Sciatic nerve (tissue), 2 donors: Measurements from ENCODE around the gene RNASE1. TPM values are rescaled to one million over a fixed set of nuclear protein-coding genes. Genes with fewer than 3 reads are reported as not detected.

Experiments used
- ATAC-seq: fragments of 200-7000 bp; cut with Tn5 transposase; one replicate; pipeline ENCODE4 v1.9.1; 2020; ENCODE audit warnings: mild to moderate bottlenecking, moderate library complexity
- DNase-seq: peaks from one replicate; pipeline ENCODE4 v3.0.0-alpha.2; 2020; ENCODE audit warnings: low spot score
- intact Hi-C: fragments of 100-400 bp; cut with DNase I; formaldehyde crosslinking; loops from one replicate; pipeline ENCODE4 v1.14.2; 2022
- total RNA-seq: library from RNA; stranded (reverse); fragmentation: NEBNext Ultra II Directional; extraction: Animal tissue kit (Norgen Biotek cat#: 25700); gene quantifications from one replicate; pipeline ENCODE4 v1.2.1, GENCODE V29; 2021
- donor health status: DM: no; HTN: no; CAD: no.
- donor health status: DM: no; HTN: no; CAD: no.

The RNASE1 gene
- total RNA-seq, 1 donor from 2014 or later: 357 TPM

DNA sequence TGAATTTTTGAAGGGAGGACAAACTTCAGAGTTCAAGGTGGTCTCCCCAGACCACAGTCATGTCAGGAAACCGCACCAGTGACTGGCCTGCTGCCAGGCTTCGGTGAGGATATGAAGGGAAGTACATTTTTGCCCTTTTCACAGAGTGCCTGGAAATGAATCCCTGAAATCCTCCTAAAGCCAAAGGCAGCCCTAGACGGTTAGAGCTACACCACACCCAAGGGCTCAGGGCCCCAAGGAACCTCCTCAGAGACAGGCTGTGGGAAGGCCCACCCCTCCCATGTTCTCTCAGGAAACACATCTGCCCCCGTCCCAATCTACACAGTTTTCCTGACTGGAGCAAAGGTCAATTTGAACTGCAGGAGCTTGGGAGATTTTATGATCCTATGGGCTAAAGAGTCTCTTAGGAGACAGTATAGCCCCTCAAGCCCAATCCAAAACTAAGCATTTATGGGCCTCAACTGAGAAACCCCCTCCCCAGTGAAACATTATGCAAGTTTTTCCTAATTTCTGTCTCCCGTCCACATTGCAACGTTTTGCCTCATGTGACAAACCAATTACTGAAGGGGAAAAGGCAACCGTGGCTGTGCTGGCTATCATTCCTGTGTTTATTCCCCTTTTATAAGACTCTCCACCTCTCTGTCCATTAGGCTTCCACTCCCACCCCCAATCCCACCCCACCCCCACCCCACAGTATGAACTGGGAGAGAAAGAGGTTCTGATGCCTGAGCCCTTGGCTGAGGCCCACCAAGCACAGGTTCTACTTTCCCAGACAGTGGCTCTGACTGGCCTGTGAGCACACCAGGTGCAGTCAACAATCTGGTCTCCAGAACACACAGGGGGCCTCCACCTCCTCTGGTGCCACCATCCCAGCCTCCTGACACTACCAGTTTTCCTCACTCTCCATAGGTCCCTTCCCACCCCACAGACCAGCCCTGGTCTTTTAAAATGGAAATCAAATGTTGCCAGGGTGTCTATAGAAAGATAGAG, 9.6 kb upstream of the RNASE1 start:
- no peak for DNase-seq
- intact Hi-C loops: no loop called here
- ATAC-seq: peak; percentile 17

DNA sequence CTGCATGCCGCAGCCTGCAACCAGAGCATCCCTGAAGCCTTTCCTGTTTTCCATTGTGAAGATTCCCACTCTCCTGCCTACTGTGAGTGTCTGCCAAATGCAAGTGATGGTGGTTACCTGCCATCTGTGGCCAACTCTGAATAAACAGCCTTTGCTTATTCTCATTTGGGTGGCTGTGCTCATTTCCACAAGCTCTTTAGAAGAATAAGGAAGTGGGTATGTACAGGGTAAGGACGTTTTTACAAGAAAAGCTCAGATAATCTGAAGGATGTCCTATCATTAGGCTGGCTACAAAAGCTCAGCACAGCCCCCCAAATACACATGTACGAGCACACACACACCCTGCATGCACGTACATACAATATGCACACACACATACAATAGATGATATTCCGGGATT, 7.3 kb upstream of the RNASE1 start:
- ATAC-seq (no peak), DNase-seq (no peak)
- intact Hi-C loops: no loop called here

DNA sequence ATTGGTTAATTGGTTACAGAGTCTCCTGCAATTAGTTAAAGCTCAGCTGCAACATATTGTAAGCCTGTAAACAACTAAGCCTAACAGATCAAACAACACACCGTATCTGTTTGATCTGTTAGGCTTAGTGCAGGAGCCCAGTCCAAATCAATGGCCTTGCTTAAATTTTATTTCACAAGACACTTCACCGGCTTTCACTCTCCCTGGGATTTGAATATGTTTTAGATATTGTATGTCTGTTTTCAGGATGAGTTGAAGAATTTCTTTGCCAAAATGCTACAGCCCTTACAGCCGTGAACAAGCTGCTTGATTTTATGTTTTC, 5.5 kb upstream of the RNASE1 start:
- intact Hi-C loops: no loop called here
- ATAC-seq: no peak

DNA sequence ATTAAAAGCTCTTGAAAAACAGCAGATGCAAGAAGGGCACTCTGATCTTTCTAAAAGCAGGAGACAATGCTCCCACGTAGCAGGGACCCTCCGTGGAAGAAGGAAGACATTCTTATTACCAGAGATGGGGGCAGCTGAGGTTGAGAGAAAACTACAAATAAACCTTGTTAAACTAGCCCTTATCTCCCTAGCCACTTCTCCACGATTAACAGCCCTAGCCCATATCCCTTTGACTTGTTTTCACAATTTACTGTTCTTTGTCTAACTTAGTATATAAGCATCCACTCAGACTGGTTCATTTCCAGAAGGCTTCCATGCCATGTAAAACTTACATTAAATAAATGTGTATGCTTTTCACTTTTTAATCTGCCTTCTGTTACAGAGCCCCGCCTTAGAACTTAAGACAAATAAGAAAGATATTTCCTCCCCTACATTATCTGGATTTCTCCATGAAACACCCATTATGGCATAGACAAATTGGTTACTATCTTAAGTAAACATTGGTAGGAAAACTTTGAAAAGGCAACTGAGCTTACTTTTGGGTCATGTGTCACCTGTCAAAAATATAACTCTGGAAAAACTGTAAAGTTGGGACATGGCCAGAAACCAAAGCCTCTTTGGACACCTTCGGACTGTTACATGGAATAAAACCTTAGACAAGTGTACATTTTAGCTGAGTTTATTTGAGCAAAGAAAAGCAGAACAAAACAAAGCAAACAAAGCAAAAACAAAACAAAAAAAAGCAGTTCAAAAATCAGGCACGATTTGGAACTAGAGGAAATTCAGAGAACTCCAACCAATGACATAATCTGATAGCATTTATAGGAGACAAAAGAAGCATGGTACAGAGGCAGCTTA, 4.9 kb upstream of the RNASE1 start:
- no peak for DNase-seq
- ATAC-seq: no peak
- intact Hi-C loops: no loop called here

More for the DNA sequence above, 5.5 kb upstream of the RNASE1 start:
- no peak for DNase-seq

DNA sequence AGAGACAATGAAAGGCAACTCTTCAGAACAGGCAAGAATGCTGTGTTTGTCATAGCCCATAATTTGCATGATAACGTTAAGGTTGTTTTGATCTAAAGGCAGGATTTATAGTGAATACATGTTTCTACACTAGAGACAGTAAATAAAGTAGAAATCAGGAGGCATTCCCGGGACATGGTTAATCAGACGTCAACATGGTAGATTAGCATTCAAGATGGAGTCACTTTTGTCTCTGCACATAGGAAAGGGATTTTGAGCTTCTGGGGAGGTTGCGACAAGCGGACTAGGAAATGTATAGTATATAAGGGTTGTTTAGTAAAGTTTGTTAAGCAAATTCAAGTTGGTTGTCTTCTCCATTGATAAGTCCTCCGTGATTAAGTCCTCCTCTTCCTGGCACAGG, 2.8 kb upstream of the RNASE1 start:
- no peak for DNase-seq
- ATAC-seq: no peak
- intact Hi-C loops: no loop called here

DNA sequence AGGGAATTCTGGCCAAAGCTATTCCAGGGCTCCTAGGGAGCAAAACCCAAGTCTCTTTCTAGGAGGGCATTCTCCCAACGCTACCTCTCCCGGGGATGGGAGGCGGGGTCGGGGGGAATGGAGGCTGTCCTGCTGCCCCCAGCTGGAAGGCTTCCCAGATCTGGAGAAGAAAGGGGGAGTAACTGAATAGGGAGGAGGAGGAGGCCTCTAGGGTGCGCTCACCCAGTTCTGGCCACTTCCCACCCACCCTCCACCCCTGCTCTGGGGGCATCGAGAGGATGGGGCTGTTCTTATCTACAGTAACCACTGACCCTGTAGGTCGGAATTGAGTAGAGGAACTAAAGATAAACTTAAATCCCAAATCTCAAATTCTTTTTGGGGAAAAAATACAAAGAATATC, 579 bp upstream of the RNASE1 start:
- intact Hi-C loops: no loop called here
- no peak for ATAC-seq
- no peak for DNase-seq

DNA sequence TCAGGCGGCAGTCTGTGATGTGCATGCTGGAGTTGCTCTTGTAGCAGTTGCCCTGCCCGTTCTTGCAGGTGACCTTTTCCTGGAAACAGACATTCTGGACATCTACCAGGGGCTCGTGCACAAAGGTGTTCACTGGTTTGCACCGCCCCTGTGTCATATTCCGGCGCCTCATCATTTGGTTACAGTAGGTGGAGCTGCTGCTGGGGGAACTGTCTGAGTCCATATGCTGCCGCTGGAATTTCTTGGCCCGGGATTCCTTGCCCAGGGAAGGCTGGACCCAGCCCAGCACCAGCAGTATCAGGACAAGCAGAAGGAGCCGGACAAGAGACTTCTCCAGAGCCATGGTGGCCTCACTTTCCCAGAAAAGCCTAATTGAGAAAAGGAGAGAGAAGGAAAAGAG, 918 bp downstream of the RNASE1 start:
- intact Hi-C loops: no loop called here
- ATAC-seq (no peak), DNase-seq (no peak)

DNA sequence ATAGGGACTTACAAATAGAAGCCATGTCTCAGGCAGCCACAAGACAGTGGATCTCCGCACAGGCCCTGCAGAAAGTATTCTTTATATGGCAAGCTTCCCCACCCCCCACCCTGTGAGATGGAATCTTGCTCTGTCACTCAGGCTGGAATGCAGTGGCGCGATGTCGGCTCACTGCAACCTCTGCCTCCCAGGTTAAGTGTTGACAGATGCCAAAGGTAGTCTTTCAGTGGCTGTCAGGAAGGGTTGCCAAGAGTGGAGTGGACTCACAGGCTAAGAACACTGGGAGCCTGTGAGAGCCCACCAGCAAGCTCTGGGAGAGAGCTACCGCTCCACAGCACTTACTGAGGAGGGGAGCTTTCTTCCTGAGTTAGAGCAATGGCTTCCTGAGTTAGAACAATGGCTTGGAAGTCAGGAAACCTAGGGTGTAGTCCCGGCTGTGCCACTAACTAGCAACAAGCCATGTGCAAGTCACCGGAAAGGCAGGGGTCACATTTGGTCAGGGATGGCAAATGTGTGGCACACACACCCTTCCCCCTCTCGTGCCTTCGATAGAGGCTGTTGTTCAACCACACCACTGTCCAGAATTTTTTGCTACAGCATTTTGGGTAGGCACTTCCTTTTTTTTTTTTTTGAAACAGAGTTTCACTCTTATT, 2.6 kb downstream of the RNASE1 start:
- intact Hi-C loops: no loop called here
- ATAC-seq (peak; percentile 71), DNase-seq (no peak)

DNA sequence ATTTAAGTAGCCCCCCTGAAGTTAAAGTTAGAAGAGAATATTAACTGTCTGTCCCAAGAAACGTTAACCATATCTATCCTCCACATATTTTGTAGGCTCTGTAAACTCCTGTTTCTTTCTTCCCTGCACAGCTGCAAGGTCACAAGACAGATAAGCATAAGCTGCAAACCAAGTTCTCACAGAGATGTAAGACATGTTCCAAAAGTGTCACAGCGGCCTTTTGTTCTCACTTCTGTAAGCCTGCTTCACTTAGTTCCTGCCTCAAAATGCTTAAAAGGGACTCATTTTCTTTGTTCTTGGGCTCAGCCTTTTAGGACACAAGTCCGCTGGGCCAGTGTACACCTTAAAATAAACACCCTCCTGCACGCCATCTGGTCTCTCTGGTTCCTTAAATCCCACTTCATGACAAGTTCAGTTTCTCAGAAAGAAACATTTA, 3.2 kb downstream of the RNASE1 start:
- no peak for ATAC-seq
- DNase-seq: no peak
- intact Hi-C loops: no loop called here

DNA sequence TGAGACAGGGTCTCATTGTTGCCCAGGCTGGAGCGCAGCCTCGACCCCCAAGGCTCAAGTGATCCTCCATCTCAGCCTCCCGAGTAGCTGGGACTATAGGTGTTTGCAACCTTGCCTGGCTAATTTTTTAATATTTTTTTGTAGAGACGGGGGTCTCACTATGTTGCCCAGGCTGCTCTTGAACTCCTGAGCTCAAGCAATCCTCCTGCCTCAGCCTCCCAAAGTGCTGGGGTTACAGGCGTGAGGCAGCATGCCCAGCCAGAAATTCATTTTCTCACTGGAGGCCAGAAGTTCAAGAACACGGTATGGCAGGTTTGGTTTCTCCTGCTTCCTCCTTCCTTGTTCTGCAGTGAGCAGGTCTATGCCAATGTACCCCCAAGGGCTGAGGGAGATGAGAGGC, 3.7 kb downstream of the RNASE1 start:
- intact Hi-C loops: no loop called here
- DNase-seq: no peak
- ATAC-seq: no peak

DNA sequence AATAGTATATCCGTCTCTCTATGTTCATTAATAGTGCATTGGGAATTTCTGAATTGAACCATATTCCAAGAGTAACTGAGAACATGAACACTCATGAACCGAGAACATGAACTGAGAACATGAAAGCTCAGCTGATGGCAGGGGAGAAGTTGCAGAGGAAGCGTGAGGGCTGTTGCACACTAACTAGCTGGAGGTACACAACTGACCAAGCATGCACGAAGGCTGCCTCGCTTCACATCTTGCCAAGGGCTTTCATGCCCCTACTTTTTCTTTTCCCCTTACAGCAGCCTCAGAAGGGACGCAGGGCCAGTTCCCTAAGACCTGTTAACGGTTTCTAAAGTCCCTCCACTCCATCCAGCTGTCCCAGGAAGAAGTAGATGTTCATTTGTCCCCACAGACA, 4.3 kb downstream of the RNASE1 start:
- intact Hi-C loops: no loop called here
- no peak for ATAC-seq
- DNase-seq: no peak

DNA sequence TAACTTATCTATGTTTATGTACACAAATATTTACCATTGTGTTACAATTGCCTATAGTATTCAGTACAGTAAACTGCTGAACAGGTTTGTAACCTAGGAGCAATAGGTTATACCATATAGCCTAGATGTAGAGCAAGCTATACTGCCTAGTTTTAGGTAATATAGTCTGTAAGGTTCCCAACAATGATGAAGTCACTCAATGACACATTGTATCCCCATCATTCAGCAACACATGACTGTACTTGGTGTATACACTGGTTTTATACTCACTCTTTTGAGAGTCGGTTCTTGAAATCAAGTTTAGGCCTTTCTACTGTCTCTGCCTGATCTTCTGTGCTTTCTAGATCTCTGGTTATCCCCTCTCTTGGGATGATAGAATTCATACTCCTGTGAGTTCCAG, 5.5 kb downstream of the RNASE1 start:
- intact Hi-C loops: no loop called here
- ATAC-seq (no peak), DNase-seq (no peak)

DNA sequence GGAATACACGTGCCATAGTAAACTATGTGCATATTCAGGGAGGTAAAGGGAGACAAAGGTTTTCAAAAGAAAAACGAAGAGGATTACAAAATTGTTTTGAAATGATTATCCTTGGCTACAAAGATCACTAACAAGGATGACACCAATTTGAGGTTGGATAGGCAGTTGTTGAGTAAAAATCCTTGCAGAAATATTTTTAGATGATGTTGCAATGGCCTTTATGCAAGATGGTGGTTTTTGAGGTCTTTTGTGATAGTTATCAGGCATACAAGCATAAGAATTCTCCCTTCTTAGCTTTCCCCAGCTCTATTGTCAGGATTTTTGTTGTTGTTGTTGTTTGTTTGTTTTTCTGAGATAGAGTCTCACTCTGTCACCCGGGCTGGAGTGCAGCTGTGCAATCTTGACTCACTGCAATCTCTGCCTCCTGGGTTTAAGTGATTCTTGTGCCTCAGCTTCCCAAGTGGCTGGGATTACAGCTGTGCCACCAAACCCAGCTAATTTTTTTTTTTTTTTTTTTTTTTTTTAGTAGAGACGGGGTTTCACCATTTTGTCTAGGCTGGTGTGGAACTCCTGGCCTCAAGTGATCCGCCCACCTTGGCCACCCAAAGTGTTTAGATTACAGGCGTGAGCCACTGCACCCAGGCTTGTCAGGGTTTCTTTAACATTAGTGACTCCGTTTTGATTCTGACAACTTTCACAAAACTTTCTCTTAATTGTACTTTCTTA, 7.8 kb downstream of the RNASE1 start:
- DNase-seq (no peak), ATAC-seq (no peak)
- intact Hi-C loops: no loop called here

DNA sequence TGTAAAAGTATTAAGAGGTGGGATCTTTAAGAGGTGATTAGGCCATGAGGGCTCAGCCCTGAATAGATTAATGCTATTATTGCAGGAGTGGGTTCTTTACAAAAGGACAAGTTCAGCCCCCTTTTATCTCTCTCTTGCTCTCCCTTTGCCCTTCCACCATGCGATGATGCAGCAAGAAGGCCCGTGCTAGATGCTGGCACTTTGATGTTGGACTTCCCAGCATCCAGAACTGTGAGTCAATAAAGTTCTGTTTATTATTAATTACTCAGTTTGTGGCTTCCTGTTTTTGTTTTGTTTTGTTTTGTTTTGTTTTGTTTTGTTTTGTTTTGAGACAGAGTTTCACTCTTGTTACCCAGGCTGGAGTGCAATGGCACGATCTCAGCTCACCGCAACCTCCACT, 10.1 kb downstream of the RNASE1 start:
- intact Hi-C loops: no loop called here
- ATAC-seq: no peak
- no peak for DNase-seq

DNA sequence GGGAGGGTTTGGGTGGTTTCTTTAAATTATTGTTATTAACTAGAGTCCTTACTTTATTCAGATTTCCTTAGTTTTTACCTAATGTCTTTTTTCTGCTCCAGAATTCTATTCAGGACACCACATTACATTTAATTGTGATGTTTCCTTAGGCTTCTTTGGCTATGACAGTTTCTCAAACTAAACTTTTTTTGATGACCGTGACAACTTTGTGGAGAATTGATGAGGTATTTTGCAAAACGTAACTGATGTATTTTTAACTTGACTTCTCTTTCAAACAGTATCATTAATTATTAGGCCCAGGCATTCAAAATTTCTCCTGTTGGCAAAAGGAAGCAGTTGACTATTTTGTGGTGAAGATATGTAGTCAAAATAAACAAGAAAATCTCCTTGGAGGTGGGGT, 11.0 kb downstream of the RNASE1 start:
- ATAC-seq (no peak), DNase-seq (no peak)
- intact Hi-C loops: no loop called here

DNA sequence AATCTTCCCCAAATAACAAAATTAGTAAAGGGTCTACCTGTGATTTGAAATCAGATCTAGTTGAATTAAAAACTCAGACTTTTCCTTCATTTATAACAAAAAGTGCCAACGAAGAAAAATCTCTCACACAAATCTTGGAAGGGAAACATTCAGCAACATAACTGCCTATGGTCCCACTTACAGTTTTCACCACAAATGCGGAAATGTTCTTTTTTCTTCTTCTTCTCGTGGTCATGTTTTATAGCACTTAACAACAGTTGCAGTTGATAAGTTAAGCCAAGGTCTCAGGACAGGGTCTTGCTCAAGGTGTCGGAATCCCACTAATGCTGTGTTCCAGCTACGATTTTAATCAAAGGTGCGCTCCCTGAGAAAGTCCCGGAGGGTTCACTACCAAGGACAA, 11.5 kb downstream of the RNASE1 start:
- no peak for DNase-seq
- intact Hi-C loops: no loop called here
- no peak for ATAC-seq

DNA sequence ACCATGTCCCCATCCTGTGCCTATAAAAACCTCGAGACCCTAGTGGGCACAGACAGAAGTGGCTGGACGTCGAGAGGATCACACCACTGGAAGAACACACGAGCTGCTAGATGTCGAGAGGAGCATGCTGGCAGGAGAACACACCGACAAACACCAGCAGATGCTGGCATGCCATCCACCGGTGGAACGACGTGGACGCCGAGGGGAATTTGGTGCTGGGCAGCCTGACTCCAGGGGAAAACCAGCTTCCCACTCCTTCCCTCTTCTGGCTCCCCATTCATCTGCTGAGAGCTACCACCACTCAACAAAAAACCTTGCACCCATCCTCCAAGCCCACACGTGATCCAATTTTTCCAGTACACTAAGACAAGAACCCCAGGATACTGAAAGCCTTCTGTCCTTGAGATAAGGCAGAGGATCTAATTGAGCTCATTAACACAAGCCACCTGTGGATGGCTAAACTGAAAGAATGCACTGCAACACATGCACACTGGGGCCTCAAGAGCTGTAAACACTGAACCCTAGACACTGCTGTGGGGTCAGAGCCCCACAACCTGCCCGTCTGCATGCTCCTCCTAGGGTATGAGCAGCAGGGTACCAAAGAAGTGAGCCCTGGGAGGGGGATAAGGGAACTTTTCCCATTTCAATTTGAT, 12.1 kb downstream of the RNASE1 start:
- intact Hi-C loops: no loop called here
- no peak for DNase-seq
- no peak for ATAC-seq

DNA sequence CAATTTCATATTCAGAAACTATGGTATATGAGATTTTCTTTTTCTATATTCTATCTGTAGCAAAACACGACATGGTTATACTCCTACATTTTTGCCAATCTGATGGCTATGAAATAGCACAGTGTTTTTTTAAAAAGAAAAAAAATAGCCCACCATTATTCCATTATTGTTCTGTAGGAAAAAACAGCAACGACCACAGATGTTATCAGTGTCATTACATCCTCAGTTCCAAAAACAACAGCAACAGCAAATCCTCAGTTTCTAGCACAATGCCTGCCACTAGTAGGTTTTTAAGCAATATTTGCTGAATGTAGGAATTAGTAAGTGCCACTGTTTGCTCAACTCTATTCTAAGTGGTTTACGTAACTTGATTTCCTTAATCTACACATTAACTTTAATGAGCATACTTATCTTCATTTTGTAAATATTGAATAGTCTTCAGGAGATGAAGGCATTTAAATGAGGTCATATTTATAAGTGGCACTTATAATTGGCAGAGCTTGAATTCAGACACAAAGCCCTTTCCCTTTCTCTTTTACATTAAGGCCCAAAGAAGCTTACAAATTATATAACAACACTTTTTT, 13.3 kb downstream of the RNASE1 start:
- DNase-seq: no peak
- intact Hi-C loops: no loop called here
- no peak for ATAC-seq
